22Rv1 (cell line): ENCODE results near the gene SP140.

Experiments used
- H3K27ac ChIP-seq: fragments of 450-650 bp; 2 replicates; pipeline ENCODE4 v1.5.1; 2017
- CTCF ChIP-seq: fragments of 450-650 bp; IDR thresholded peaks from 2 replicates; pipeline ENCODE4 v1.5.1; 2017; ENCODE audit warnings: mild to moderate bottlenecking
- ZFX ChIP-seq: fragments of 450-650 bp; IDR thresholded peaks from 2 replicates; pipeline ENCODE4 v1.6.1; 2017; ENCODE audit warnings: antibody characterized with exemption, borderline replicate concordance

Gene SP140

DNA sequence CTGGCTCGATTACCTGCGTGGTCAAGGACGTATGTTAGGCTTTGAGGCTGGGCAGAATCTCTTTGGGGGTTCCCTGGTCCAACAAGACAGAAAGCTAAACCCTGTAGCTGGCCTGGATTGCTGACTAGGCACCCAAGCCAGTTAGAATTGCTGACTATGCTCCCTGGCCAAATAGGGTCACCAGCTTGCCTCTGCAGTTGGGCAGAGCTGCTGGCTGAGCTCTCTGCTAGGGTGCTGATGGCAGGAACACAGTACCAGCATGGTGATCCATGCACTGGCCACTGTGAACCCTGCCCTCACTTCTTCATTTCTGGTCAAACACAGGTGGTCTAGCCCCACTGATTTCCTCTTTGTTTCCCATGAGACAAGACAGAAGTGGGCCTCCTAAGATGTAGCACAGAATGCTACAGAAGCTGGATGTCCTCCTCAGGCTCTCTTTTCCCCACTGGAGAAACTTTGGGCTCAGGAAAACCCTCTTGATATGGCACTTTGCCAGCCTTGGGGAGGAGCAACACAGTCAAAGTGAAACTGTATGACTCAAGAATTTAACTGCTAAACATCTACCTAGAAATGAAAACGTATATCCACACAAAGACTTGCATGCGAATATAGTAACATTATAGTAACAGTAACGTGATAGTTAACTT is 122.2 kb downstream of the SP140 start:
- TF ChIP-seq ZFX (no peak), CTCF (no peak)
- no peak overlapping the region for H3K27ac ChIP-seq

DNA sequence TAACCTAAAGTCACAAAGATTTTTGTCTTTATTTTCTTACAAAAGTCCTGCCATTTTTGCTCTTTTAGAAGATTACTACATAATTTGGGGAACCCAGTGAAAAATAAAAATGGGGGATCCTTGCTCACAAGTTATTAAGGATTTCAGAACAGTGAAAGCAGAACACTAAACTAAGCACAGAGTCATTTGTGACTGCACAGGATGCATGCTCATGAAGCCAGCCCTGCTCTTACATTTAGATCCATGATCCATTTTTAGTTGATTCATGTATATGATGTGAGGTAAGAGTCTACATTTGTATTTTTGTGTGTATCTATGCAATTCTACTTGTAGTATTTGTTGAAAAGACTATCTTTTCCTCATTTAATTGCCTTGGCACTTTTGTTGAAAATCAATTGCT is 123.3 kb downstream of the SP140 start:
- TF ChIP-seq ZFX (no peak), CTCF (no peak)
- H3K27ac ChIP-seq = no peak overlapping the region

DNA sequence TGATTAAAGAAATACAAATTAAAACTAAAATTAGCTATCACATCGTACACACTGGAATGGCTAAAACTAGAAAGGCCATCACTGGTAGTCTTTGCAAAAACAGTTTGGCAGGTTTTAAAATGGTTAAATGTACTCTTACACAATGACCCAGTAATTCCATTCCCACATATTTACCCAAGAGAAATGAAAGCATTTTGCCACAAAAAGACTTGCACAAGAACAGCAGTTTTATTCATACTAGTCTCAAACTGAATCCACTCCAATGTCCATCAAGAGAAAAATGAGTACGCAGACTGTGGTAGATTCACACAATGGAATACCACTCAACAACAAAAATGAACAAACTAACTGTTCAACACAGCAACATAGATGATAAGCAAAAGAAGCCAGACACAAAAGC is 130.5 kb downstream of the SP140 start:
- H3K27ac ChIP-seq = no peak overlapping the region
- TF ChIP-seq ZFX (no peak), CTCF (no peak)

GRCh38 chr2:230358305-230358704 is 132.8 kb downstream of the SP140 start:
- TF ChIP-seq ZFX (no peak), CTCF (no peak)
- no peak overlapping the region for H3K27ac ChIP-seq

- H3K27ac ChIP-seq = no peak overlapping the region
- no peak for TF ChIP-seq ZFX
- no peak for TF ChIP-seq CTCF
Observed at GRCh38 chr2:230360028-230360427, 134.5 kb downstream of the SP140 start.

DNA sequence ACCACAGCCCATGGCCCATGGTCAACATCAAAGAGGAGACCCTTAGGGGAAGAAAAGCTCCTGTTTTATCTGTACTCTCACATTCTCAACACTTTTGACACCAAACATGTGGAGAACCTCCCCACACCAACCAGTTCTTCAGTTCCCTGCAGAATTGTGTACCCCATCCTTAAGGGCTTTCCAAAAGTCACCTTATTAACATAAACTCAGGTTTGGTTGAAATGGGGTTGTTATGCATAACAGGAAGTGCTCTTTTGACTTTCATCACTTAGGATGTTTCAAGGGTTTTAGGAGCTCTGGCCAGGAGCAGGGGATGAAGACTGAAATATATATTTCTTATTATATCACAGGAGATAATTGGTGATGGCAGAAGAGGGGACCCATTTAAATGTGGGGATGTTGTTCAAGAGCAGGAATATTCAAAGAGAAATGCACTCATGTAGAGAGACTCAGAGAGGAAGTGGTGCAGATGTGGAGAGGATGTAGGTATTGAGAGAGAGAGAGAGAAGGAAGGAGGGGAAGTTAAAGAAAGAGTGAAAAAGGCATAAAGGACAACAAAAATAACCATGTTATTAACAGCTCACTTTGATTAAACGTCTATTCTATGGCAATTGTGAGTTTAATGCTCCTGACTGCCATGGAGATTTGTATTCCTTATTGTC is 136.6 kb downstream of the SP140 start:
- TF ChIP-seq ZFX = no peak
- no peak for TF ChIP-seq CTCF
- no peak overlapping the region for H3K27ac ChIP-seq
